Peyer's patch (tissue), 4 donors: ENCODE data around the gene SLC27A5.

Source experiments
- POLR2A ChIP-seq, 2 donors: fragments of 450-650 bp; IDR thresholded peaks; one replicate each; pipeline ENCODE4 v1.5.1; 2017; ENCODE audit warnings: antibody characterized with exemption in 2 of 2, mild to moderate bottlenecking in 2 of 2, moderate library complexity in 2 of 2
- TF ChIP-seq, protein P1 (sequence below), 6 experiments: fragments of 450-650 bp in 4 of 6; fragments of 200-600 bp in 2 of 6; sonication (generic) in 1 of 6; IDR thresholded peaks; one replicate each; pipeline ENCODE4 v1.5.1; 2017 to 2019; ENCODE audit warnings: antibody characterized with exemption in 6 of 6, mild to moderate bottlenecking in 3 of 6, moderate library complexity in 1 of 6

DNA sequence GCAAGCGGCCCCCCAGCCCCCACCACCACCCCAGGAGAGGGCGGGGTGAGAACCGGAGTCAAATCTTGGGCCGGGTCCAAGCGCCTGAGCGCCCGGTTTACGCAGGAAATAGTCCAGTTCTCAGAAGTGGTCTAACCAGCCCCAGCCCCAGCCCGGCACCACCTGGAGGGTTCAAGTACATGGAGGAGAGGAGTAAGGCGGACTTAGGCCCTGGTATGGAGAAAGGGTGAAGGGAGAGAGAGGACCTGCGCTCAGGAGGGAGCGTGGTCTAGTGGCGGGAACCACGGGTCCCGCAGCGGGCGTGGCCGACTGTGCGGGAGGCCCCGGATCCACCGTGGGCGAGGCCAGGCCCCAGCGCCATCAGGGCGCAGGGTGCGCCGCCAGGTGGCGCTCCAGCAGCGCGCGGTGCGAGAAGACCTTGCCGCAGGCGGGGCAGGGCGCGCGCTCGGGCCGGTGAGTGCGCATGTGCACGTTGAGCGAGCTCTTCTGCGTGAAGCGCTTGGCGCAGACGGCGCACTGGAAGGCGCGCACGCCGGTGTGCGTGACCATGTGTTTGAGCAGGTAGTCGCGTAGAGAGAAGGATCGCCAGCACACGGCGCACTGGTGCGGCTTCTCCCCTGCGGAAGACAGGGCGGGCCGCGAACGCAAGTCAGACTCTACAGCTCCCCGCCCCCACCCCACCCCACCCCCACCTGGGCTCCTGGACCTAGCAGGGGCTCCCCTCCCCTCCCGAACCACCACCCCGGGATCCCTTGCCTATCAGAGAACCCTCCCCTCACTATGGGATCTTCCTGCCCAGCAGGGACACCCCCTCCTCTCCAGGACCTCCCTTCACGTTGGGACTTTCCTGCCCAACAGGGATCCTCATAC lies 2.1 kb upstream of the SLC27A5 start:
- peak in 1 of 2 donors; percentile 49 for TF ChIP-seq POLR2A (IDR thresholded peaks at IDR 0.05)
- TF ChIP-seq, protein P1, sequence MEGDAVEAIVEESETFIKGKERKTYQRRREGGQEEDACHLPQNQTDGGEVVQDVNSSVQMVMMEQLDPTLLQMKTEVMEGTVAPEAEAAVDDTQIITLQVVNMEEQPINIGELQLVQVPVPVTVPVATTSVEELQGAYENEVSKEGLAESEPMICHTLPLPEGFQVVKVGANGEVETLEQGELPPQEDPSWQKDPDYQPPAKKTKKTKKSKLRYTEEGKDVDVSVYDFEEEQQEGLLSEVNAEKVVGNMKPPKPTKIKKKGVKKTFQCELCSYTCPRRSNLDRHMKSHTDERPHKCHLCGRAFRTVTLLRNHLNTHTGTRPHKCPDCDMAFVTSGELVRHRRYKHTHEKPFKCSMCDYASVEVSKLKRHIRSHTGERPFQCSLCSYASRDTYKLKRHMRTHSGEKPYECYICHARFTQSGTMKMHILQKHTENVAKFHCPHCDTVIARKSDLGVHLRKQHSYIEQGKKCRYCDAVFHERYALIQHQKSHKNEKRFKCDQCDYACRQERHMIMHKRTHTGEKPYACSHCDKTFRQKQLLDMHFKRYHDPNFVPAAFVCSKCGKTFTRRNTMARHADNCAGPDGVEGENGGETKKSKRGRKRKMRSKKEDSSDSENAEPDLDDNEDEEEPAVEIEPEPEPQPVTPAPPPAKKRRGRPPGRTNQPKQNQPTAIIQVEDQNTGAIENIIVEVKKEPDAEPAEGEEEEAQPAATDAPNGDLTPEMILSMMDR (IDR thresholded peaks at IDR 0.05): peak; percentile 84 to 99 (median 94)
